A673 (cell line): ENCODE measurements around the gene MSI2. TPM values are rescaled to one million over a fixed set of nuclear protein-coding genes. Genes with fewer than 3 reads are reported as not detected.

Experiments
- BruUV-seq: library from RNA; stranded (reverse); fragments of 400-500 nt; replicated peaks from 2 replicates; lab custom pipeline; 2021; lab: Mats Ljungman, UMichigan
- CTCF ChIA-PET: fragments of 300-600 bp; sonication (Branson Sonifier 250); formaldehyde crosslinking; loops from one replicate; lab custom pipeline; 2022; ENCODE audit warnings: antibody characterized with exemption; lab: Charles Lee
- POLR2A ChIA-PET: fragments of 300-600 bp; sonication (Branson Sonifier 250); formaldehyde crosslinking; loops from one replicate; lab custom pipeline; 2022; ENCODE audit warnings: antibody characterized with exemption; ENCODE audit not compliant: low non-redundant PET; lab: Charles Lee
- DNase-seq: peaks from one replicate; pipeline ENCODE4 v3.0.0-alpha.2; 2015; ENCODE audit warnings: low spot score
- H3K27ac ChIP-seq: fragments of 200-600 bp; sonication (generic); 2 replicates; pipeline ENCODE4 v1.5.1; 2016; ENCODE audit warnings: mixed run types, low read depth, mild to moderate bottlenecking, mixed read lengths, antibody characterized with exemption, low read length; ENCODE audit not compliant: poor library complexity, severe bottlenecking
- H3K27me3 ChIP-seq: fragments of 200-600 bp; sonication (generic); replicated peaks from 2 replicates; pipeline ENCODE4 v1.6.1; 2017; ENCODE audit warnings: mixed run types, low read depth, mild to moderate bottlenecking, mixed read lengths, antibody characterized with exemption, low read length; ENCODE audit not compliant: insufficient read depth, poor library complexity
- H3K36me3 ChIP-seq: fragments of 200-600 bp; sonication (generic); 2 replicates; pipeline ENCODE4 v1.6.1; 2016; ENCODE audit warnings: mixed run types, mild to moderate bottlenecking, mixed read lengths, antibody characterized with exemption, low read length; ENCODE audit not compliant: insufficient read depth, poor library complexity, severe bottlenecking
- H3K4me1 ChIP-seq: fragments of 200-600 bp; sonication (generic); 2 replicates; pipeline ENCODE4 v1.6.1; 2017; ENCODE audit warnings: mixed run types, mild to moderate bottlenecking, mixed read lengths, antibody characterized with exemption, low read length; ENCODE audit not compliant: insufficient read depth, poor library complexity, severe bottlenecking
- H3K4me3 ChIP-seq: fragments of 200-600 bp; sonication (generic); 2 replicates; pipeline ENCODE4 v1.5.1; 2016; ENCODE audit warnings: low read depth, mixed run types, mild to moderate bottlenecking, mixed read lengths, low read length; ENCODE audit not compliant: poor library complexity, severe bottlenecking
- H3K9me3 ChIP-seq: fragments of 200-600 bp; sonication (generic); 2 replicates; pipeline ENCODE4 v1.6.1; 2016; ENCODE audit warnings: mixed run types, low read depth, mild to moderate bottlenecking, mixed read lengths, antibody characterized with exemption, low read length; ENCODE audit not compliant: poor library complexity, severe bottlenecking
- CTCF ChIP-seq: fragments of 300-800, 200-600 bp; sonication (generic); conservative IDR thresholded peaks from 2 replicates; pipeline ENCODE4 v1.5.1; 2017; ENCODE audit warnings: low read depth, mild to moderate bottlenecking, antibody characterized with exemption, low read length, moderate library complexity, mixed read lengths
- EZH2 ChIP-seq: fragments of 200-600 bp; sonication (generic); IDR thresholded peaks from 2 replicates; pipeline ENCODE4 v1.6.1; 2017; ENCODE audit warnings: borderline replicate concordance, low read depth, mild to moderate bottlenecking, mixed read lengths, antibody characterized with exemption, low read length; ENCODE audit not compliant: poor library complexity, severe bottlenecking
- intact Hi-C: fragments of 100-400 bp; cut with micrococcal nuclease; formaldehyde crosslinking; loops from one replicate; pipeline ENCODE4 v1.10.0; 2022; ENCODE audit not compliant: unreplicated experiment
- total RNA-seq: library from RNA; stranded (reverse); gene quantifications from 2 replicates; pipeline ENCODE4 v1.2.3, GENCODE V29; 2021

Gene MSI2
- total RNA-seq, 1 experiment from 2014 or later, result 108 TPM

GRCh38 chr17:57455063-57455914 is 199.0 kb downstream of the MSI2 start:
- TF ChIP-seq CTCF (no peak), EZH2 (no peak)
- no peak overlapping the region for H3K27ac ChIP-seq
- no peak overlapping the region for H3K4me3 ChIP-seq
- H3K36me3 ChIP-seq, result no peaks in the 10 kb centered on the region
- BruUV-seq, result no TSS peak
- no peaks in the 10 kb centered on the region for H3K27me3 ChIP-seq
- no peak for DNase-seq
- POLR2A ChIA-PET, result no interaction called here
- CTCF ChIA-PET, result no interaction called here
- no peaks in the 10 kb centered on the region for H3K9me3 ChIP-seq
- intact Hi-C loops, result no loop called here
- H3K4me1 ChIP-seq, result no peaks in the 10 kb centered on the region

GRCh38 chr17:57456622-57457021 is 200.3 kb downstream of the MSI2 start:
- CTCF ChIA-PET, result no interaction called here

GRCh38 chr17:57457188-57457587 is 200.9 kb downstream of the MSI2 start:
- Histone ChIP-seq H3K27ac (no peak overlapping the region), H3K4me1 (no peaks in the 10 kb centered on the region), H3K4me3 (no peak overlapping the region), H3K9me3 (no peaks in the 10 kb centered on the region), H3K27me3 (no peaks in the 10 kb centered on the region), H3K36me3 (no peaks in the 10 kb centered on the region)
- BruUV-seq, result no TSS peak
- no peak for DNase-seq
- POLR2A ChIA-PET, result no interaction called here
- TF ChIP-seq EZH2, result no peak
- CTCF ChIA-PET, result no interaction called here
- intact Hi-C loops, result no loop called here

More at GRCh38 chr17:57456622-57457021, 200.3 kb downstream of the MSI2 start:
- intact Hi-C loops, result no loop called here
- Histone ChIP-seq H3K4me1 (no peaks in the 10 kb centered on the region), H3K27me3 (no peaks in the 10 kb centered on the region), H3K9me3 (no peaks in the 10 kb centered on the region), H3K36me3 (no peaks in the 10 kb centered on the region), H3K4me3 (no peak overlapping the region), H3K27ac (no peak overlapping the region)
- DNase-seq, result no peak
- TF ChIP-seq EZH2, result no peak
- no peak for TF ChIP-seq CTCF
- POLR2A ChIA-PET, result no interaction called here
- BruUV-seq, result no TSS peak
